ENCODE data around the gene PDC.
"Not testable (repeated sequence)": the region's sequence is repeated elsewhere in the genome, so short reads cannot be mapped to it uniquely, and the experiment has no call there.

PDC gene

GRCh38 chr1:186401446-186401845 is 59.5 kb downstream of the PDC start:
- not testable (repeated sequence) for DNase-seq (ENCODE audit: low read depth in 3 of 3)
